Measurements from ENCODE around the gene ATAD3B. TPM values are rescaled to one million over a fixed set of nuclear protein-coding genes. Genes with fewer than 3 reads are reported as not detected.
"Not testable (repeated sequence)": the region's sequence is repeated elsewhere in the genome, so short reads cannot be mapped to it uniquely, and the experiment has no call there.

Gene ATAD3B
- polyA plus RNA-seq, 3 donors from 2014 or later, result 0.39 to 5.0 (median 2.5) TPM

DNA sequence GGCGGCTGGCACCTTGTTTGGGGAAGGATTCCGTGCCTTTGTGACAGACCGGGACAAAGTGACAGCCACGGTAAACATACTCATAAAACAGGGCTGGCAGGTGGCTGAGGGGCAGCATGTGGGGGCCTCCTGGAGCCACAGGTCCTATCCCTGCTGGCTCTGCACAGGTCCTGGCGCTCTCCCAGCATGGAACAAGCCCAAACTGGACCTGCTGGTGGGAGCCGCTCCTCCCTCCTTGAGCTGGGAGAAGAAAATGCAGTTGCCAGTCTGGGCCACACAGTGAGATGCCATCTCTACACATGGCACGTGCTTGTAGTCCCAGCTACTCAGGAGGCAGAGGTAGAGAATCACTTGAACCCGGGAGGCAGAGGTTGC is 19.2 kb upstream of the ATAD3B start:
- H3K36me3 Mint-ChIP-seq; H3K9me3 Mint-ChIP-seq; H3K4me1 Mint-ChIP-seq; H3K27me3 Mint-ChIP-seq (ENCODE audit: low read depth in 3 of 3); DNase-seq; H3K27ac Mint-ChIP-seq; H3K4me3 Mint-ChIP-seq: not testable (repeated sequence)

DNA sequence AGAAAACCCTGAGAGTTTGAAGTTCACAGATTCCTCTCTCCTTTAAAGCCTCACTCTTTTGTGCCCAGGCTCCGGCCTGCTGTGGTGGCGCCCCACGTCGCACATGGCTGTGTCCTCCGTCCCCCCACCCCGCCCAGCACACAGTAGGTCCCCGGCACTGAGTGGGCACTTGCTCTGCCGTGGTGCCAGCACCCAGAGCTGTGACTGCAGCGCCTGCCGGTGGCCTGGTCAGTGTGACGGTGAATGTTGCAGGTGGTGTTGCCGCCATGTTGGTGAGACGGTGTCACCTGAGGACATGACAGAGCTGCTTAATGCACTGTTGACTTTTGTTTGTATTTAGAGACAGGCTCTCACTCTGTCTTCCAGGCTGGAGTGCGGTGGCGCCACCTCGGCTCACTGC is 18.7 kb upstream of the ATAD3B start:
- Mint-ChIP-seq H3K4me3 (no peak overlapping the region), H3K4me1 (no peaks in the 10 kb centered on the region), H3K36me3 (no peaks in the 10 kb centered on the region), H3K27ac (no peak overlapping the region), H3K9me3 (no peaks in the 10 kb centered on the region), H3K27me3 (ENCODE audit: low read depth in 3 of 3) (peaks cover 0 to 4% (median 2%) of the 10 kb centered on the region in 3 donors)
- DNase-seq, result no peak

DNA sequence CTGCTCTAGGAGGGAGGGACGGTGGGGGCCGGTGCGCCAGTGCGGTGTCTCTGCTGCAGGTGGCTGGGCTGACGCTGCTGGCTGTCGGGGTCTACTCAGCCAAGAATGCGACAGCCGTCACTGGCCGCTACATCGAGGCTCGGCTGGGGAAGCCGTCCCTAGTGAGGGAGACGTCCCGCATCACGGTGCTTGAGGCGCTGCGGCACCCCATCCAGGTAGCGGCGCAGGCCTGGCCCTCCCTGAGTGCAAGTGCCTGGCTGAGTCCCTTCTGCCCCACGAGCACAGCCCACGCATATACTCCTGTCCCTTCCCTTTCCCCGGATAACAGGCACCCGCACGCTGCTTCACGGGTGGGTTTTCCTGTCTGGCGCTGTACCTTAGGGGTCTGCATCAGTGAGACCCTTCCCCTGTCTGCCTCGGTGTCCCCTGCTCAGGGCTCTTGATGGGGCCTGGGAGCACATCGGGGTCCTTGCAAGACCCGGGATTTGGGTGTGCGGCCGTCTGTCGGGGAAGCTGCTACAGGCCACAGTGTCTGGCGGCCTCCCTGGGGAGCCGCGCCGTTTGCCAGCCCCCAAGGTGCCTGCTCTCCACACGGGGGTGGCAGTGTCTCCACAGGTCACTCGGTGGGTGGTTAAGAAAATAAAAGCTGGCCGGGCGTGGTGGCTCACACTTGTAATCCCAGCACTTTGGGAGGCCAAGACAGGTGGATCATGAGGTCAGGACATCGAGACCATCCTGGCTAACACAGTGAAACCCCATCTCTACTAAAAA is 17.1 kb upstream of the ATAD3B start:
- not testable (repeated sequence) for DNase-seq; H3K4me1 Mint-ChIP-seq; H3K9me3 Mint-ChIP-seq; H3K27me3 Mint-ChIP-seq (ENCODE audit: low read depth in 3 of 3); H3K4me3 Mint-ChIP-seq; H3K36me3 Mint-ChIP-seq; H3K27ac Mint-ChIP-seq

DNA sequence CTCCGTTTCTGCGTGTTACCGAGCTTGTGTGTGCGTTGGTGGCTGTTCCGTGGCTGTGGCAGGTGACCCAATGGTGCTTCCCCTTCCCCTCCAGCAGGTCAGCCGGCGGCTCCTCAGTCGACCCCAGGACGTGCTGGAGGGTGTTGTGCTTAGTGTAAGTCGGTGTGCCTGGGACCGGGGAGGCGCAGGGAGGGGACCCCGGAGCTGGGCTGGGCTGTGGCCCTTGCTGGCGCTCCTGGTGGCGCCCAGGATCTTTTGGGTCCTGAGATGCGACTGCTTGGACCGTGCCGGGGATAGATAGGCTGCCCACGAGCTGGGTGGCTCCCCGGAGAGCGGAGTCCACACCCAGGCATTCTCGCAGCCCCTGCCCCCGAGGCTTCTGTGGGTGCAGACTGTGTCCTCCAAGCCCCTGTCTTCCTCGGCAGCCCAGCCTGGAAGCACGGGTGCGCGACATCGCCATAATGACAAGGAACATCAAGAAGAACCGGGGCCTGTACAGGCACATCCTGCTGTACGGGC is 16.1 kb upstream of the ATAD3B start:
- DNase-seq, result no peak
- Mint-ChIP-seq H3K4me1 (no peaks in the 10 kb centered on the region), H3K36me3 (no peaks in the 10 kb centered on the region), H3K27ac (no peak overlapping the region), H3K4me3 (no peak overlapping the region), H3K27me3 (ENCODE audit: low read depth in 3 of 3) (peaks cover 0 to 2% (median 0%) of the 10 kb centered on the region in 3 donors), H3K9me3 (no peaks in the 10 kb centered on the region)

DNA sequence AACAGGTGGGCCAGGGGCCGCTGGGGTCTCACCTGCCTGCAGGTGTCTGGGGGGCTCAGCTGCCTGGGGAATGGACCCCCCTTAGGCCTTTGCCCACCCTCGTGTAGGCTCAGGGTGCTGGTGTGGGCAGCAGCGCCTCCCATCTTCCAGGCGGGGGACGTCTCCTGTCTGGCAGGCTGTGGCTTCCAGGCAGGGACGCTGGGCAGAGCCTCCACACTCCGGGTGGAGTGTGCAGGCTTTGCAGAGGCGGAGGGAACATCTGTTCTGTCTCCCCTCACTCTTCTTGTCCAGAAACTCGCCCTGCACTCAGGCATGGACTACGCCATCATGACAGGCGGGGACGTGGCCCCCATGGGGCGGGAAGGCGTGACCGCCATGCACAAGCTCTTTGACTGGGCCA is 15.6 kb upstream of the ATAD3B start:
- not testable (repeated sequence) for H3K4me3 Mint-ChIP-seq; H3K36me3 Mint-ChIP-seq; DNase-seq; H3K4me1 Mint-ChIP-seq; H3K27me3 Mint-ChIP-seq (ENCODE audit: low read depth in 3 of 3); H3K9me3 Mint-ChIP-seq; H3K27ac Mint-ChIP-seq

DNA sequence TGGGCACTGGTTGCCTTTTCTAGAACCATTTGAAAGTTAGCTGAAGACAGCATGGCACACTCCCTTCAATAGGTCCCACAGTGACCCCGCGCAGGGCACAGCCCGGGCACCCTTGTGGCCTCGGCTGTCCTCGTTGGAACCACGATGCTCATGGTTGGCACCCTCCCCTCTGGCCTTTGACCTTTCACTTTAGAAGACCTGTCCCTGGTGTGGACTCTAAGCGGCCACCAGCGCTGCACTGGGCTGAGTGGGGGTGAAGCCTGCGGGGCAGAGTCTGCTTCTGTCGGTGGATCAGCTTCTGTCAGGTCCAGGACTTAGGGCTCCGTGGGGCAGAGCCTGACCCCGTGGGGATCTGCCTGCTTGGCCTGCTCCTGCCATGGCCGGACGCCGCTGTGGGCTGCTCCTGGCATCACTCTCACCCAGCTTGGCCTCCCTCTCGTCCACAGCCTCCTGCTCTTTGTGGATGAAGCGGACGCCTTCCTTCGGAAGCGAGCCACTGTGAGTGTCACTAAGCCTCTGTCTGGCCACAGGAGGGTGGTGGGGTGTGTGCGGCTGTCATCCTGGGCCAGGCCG is 14.8 kb upstream of the ATAD3B start:
- H3K36me3 Mint-ChIP-seq; H3K9me3 Mint-ChIP-seq; H3K27me3 Mint-ChIP-seq (ENCODE audit: low read depth in 3 of 3); DNase-seq; H3K27ac Mint-ChIP-seq; H3K4me3 Mint-ChIP-seq; H3K4me1 Mint-ChIP-seq: not testable (repeated sequence)

DNA sequence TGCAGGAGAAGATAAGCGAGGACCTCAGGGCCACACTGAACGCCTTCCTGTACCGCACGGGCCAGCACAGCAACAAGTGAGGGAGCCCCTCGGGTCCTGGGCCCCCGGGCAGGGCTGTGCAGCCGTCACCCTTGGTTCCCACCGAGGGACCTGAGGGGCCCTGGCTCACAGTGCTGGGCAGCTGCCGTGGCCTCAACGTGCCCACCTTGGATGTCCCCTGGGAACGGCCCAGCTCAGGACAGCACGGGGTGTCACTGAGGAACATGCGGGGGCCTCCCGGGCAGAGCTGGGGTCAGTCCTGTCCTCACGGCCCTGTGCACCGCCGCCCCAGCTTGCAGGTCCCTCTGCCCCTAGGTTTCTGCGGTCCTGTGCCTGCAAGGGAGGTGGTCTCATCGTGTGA is 12.4 kb upstream of the ATAD3B start:
- not testable (repeated sequence) for H3K27ac Mint-ChIP-seq; H3K9me3 Mint-ChIP-seq; H3K36me3 Mint-ChIP-seq; H3K27me3 Mint-ChIP-seq (ENCODE audit: low read depth in 3 of 3); H3K4me3 Mint-ChIP-seq; H3K4me1 Mint-ChIP-seq; DNase-seq

DNA sequence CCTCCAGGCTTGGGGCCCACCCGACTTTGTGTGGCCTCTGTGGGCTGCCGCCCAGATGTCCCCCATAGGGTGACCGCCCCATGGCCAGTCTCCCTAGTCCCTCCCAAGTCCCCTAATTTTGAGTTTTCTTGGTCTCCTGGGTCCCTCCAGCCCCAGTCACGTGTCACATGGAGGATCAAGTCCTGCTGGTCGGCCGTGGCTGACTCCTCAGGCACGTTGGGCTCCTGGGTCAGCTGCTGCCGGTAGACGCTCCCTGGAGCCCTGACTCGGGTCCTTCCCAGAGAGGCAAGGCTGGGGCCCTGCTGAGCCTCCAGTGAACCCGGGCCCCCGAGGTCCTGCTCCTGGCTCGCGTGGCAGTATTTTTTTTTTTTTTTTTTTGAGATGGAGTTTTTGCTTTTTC is 11.9 kb upstream of the ATAD3B start:
- not testable (repeated sequence) for H3K27me3 Mint-ChIP-seq (ENCODE audit: low read depth in 3 of 3); H3K9me3 Mint-ChIP-seq; H3K4me1 Mint-ChIP-seq; H3K27ac Mint-ChIP-seq; H3K4me3 Mint-ChIP-seq; H3K36me3 Mint-ChIP-seq; DNase-seq

DNA sequence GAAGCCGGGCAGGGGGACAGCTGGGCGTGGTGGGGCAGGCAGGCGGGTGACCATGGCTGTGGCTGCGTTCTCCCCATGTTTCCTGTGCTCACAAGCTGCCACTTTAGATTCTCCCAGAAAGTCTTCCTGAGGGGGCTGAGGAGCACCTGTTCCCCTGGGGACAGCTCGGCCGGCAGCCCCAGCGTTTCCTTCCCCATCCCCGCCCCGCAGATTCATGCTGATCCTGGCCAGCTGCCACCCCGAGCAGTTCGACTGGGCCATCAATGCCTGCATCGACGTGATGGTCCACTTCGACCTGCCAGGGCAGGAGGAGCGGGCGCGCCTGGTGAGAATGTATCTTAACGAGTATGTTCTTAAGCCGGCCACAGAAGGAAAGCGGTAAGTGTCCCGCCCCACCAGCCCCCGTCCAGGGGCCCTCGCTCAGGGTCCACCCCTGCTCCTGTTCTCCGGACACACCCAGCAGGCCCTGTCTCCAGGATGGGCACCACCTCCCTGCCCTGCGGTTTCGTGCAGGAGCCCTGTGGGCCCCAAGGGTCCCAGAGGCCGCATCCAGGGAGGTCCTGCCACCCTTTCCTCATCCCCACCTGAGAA is 10.9 kb upstream of the ATAD3B start:
- DNase-seq, result no peak
- Mint-ChIP-seq H3K27ac (no peak overlapping the region), H3K4me3 (no peak overlapping the region), H3K36me3 (no peaks in the 10 kb centered on the region), H3K4me1 (no peaks in the 10 kb centered on the region), H3K27me3 (ENCODE audit: low read depth in 3 of 3) (peaks cover 0 to 4% (median 0%) of the 10 kb centered on the region in 3 donors), H3K9me3 (no peaks in the 10 kb centered on the region)

DNA sequence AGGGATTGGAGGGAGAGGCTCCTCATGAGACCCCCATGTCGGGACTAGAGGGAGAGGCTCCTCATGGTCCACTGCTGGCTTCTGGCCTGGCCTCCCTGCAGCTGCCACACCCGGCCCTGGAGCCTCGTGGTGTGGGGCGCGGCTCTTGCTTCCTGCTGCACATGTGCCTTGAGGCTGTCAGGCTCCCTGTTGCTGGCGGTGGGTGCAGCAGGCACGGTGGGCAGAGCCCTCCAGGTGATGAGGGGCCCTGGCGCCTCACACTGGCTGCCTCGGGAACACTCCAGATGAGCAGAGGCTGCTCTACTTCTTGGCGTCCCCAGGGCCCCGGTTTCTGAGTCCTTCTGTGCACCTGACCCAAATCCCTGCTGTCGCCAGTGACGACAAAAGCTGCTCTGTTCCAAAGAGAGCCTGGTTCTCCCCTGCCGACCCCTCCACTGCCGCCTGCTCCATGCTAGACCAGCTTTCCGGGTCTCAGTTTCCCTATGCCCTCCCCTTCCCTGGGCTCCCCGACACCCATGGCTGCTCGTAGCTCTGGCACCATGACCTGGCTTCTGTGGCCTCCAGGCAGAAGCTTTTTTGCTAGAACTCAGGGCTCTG is 9.7 kb upstream of the ATAD3B start:
- Mint-ChIP-seq H3K27ac (no peak overlapping the region), H3K4me3 (peak overlapping the region in 1 of 5 donors; percentile 46), H3K4me1 (no peaks in the 10 kb centered on the region), H3K36me3 (no peaks in the 10 kb centered on the region), H3K27me3 (ENCODE audit: low read depth in 3 of 3) (peaks cover 0 to 4% (median 0%) of the 10 kb centered on the region in 3 donors), H3K9me3 (no peaks in the 10 kb centered on the region)
- DNase-seq, result no peak

DNA sequence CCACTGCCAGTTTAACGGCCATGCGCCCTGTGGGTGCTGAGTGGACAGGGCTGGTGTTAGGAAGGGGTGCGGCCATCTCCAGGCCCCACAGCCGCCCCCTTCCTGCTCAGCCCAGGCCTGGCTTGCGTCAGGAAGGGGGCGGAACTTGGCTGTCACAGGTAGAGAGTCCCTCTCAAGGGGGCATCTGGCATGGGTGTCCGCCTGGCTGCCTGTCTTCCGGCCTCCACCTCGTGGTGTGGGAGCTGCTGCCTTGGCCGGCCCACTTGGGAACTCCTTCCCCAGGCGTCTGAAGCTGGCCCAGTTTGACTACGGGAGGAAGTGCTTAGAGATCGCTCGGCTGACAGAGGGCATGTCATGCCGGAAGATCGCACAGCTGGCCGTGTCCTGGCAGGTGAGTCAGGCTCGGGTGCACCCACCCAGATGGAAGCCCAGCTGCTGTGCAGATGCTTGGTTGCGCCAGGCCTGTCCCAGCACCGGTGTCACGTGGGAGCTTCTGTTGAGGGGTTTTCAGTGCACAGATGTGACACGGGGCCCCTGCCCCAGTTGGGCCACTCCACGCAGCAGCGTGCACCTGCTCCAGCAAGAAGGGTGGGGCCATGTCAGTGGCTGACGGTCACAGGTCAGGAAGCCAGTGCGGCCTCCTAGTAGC is 9.1 kb upstream of the ATAD3B start:
- peak in 1 of 3 donors; percentile 34 for DNase-seq
- peak overlapping the region; percentile 33 to 63 (median 44) for H3K4me3 Mint-ChIP-seq
- H3K36me3 Mint-ChIP-seq, result no peaks in the 10 kb centered on the region
- H3K27me3 Mint-ChIP-seq (ENCODE audit: low read depth in 3 of 3), result peaks cover 0 to 4% (median 0%) of the 10 kb centered on the region in 3 donors
- no peaks in the 10 kb centered on the region for H3K4me1 Mint-ChIP-seq
- H3K27ac Mint-ChIP-seq, result peak overlapping the region in 1 of 6 donors; percentile 40
- H3K9me3 Mint-ChIP-seq, result no peaks in the 10 kb centered on the region

DNA sequence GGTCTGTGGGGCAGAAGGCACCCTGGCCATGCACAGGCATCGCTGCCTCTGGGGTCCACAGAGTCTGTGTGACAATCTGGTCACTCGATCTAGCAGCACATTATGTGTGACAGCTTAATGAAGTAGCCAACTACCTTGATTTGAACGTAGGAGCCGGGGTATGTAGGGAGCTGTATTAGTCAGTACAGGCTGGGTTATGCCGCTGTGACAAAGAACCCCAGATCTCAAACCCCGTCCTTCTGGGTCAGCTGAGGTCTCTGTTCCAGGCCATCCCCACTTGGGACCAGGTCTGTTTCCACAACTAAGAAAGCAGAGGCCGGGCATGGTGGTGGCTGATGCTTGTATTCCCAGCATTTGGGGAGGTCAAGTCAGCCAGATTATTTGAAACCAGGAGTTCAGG is 8.3 kb upstream of the ATAD3B start:
- Mint-ChIP-seq H3K36me3 (no peaks in the 10 kb centered on the region), H3K9me3 (no peaks in the 10 kb centered on the region), H3K27me3 (ENCODE audit: low read depth in 3 of 3) (peaks cover 0 to 4% (median 0%) of the 10 kb centered on the region in 3 donors), H3K4me1 (no peaks in the 10 kb centered on the region), H3K4me3 (no peak overlapping the region), H3K27ac (no peak overlapping the region)
- no peak for DNase-seq

DNA sequence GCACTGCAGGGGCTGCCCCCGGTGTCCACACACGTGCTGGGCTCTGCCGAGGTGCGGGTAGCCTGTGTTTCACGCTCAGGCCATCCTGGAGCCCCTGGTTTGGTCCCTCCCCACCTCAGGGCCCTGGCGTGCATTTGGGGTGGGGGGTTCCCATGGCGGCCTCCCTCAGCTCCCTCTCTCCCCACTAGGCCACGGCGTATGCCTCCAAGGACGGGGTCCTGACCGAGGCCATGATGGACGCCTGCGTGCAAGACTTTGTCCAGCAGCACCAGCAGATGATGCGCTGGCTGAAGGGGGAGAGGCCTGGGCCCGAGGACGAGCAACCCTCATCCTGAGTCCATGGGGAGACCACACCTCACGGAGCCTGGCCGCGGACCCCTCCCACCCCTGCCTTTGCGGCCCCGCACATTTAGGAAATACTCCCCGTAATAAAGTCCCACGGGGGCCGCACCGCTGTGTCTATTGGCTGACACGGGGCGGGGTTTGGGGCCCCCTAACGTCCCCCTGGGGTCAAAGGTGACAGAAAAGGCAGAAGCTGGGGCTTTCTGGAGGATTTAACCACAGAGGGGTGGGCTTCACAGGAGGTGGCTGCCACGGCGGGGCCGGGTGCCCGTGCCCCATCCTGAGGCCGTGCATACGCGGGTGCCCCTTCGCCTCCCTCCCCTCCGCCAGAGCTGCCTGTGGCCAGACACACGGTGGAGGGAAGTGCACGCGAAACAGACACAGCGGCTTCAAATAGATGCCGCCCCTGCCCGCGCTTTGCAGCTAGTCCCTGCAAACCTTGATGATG is 3.2 kb upstream of the ATAD3B start:
- H3K27ac Mint-ChIP-seq, DNase-seq, H3K9me3 Mint-ChIP-seq, H3K36me3 Mint-ChIP-seq, H3K4me3 Mint-ChIP-seq: not testable (repeated sequence)
- H3K4me1 Mint-ChIP-seq, result peaks cover 11 to 19% of the 10 kb centered on the region in 2 donors
- H3K27me3 Mint-ChIP-seq (ENCODE audit: low read depth in 3 of 3), result peaks cover 0 to 13% (median 3%) of the 10 kb centered on the region in 3 donors

All from immature natural killer cell (primary cell).